Measurements from ENCODE around the gene TMTC4. TPM values are rescaled to one million over a fixed set of nuclear protein-coding genes. Genes with fewer than 3 reads are reported as not detected.
A peak's percentile ranks its signal among the peaks of the same experiment; 100 is the strongest.

TMTC4 gene
- total and polyA plus RNA-seq, 9 donors = 12.7 to 18.2 (median 15.2) TPM

DNA sequence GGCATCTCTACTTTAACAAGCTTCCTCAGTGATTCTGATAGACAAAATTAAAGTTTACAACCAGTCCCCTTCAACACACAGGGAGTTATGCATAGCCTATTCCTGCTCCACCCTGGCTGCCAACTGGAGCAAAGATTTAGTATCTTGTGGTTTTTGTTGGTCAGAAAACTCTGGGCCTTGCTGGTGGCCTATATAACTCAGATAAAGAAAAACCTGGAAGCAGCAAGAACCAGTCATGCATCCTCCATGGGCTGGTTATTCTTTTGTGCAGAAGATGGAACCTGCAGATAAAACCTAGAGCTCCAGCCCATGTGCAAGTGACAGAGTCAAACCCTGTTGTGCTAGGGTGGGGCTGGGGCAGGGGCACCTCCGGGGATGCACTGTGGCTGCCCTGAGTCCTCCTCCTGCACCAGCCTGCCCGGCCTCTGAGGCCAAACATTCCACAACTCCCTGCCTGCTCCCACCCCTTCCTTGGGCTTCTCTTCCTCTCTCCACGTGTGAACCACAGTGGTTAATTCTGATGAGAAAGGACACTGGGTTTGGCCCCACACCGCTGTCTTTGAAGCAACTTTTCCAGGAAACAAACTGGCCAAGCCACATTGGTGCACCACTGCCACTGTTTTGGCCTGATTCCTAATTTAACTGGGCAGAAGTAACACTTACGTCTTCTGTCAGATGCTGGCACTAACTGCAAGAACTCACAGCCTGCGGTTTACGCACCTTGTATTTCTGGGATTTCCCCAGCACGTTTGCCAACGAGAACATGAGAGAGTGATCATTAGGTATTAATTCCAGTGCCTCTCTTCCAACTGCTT is 62.7 kb downstream of the TMTC4 start:
- Histone ChIP-seq H3K27me3 (ENCODE audit: control insufficient read depth, insufficient read depth, low read length) (no peaks in the 10 kb centered on the region), H3K9me3 (replicated peaks; ENCODE audit: control insufficient read depth, low read depth, low read length) (no peaks in the 10 kb centered on the region), H3K36me3 (ENCODE audit: control insufficient read depth, insufficient read depth, low read length) (peaks cover 15% of the 10 kb centered on the region), H3K4me1 (ENCODE audit: control insufficient read depth, insufficient read depth, low read length) (peaks cover 3% of the 10 kb centered on the region), H3K27ac (ENCODE audit: low read length) (no peak overlapping the region), H3K4me3 (ENCODE audit: low read length) (no peak overlapping the region)
- DNase-seq = peak; percentile 33
- 68% methylated on average over 9 of the region's 9 CpGs for WGBS (ENCODE audit: insufficient coverage)

DNA sequence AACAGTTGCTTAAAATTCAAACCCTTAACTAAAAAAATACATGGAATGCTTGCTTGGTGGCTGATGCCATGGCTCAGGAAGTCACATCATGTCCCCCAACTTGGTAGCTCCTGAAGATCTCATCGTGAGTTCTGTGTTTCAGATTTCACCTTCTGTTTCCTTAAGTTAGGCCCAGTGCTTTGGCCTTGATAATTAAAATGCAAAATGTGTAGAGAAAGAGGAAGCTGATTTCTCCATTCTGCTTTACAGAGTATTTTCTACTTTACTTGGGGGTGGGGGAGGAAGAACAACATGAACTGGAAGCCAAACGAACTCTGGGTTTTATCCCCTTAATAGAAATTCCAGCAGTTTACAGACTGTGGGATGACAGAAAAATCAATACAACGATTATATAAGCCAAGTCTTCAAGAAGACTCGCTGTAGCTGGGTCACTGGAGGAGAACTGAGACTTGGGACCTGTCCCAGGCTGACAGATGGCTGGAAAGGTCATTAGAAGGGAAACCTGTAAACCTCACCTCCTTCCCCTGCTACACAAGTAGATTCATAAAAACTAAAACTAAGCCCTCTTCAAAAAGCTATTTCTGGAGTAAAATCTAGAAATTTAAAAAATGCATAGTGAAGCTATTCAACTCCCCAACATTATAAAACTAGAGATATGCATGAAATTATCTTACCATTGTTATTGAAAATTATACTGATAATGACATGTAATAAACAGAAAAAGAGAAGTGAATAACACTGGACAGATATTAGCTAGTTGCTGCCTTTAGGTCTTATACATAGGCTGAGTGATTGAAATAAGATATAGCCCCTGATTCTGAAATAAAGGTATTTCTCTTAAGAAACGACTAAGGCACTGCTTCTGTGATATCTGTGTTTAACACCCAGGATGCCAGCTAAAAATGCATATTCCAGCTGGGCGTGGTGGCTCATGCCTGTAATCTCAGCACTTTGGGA is 63.9 kb downstream of the TMTC4 start:
- H3K36me3 ChIP-seq (ENCODE audit: control insufficient read depth, insufficient read depth, low read length) = peaks cover 15% of the 10 kb centered on the region
- peaks cover 3% of the 10 kb centered on the region for H3K4me1 ChIP-seq (ENCODE audit: control insufficient read depth, insufficient read depth, low read length)
- 92% methylated on average over 2 of the region's 6 CpGs for WGBS (ENCODE audit: insufficient coverage)
- peak overlapping the region; percentile 13 for H3K27ac ChIP-seq (ENCODE audit: low read length)
- H3K9me3 ChIP-seq (replicated peaks; ENCODE audit: control insufficient read depth, low read depth, low read length) = no peaks in the 10 kb centered on the region
- DNase-seq = peak; percentile 52
- H3K4me3 ChIP-seq (ENCODE audit: low read length) = no peak overlapping the region
- no peaks in the 10 kb centered on the region for H3K27me3 ChIP-seq (ENCODE audit: control insufficient read depth, insufficient read depth, low read length)

DNA sequence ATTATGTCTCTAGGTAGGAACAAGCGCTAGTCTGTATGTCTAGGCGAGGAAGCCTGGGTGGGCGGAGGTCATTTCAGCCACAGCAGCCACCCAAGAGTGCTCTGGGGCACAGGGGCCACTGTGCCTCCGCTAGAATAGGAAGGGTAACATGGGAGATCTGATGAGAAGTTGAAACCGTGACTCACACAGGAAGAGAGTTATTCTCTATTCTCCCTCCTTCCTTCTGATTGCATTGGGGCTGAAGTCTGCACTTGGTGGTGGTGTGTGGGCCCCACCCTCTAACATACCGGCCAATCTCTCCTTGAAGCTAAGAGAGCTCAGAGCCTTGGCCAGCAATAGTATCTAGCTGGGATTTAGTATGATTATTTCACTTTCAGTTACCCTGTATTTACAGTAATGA is 65.7 kb downstream of the TMTC4 start:
- DNase-seq = no peak
- H3K4me3 ChIP-seq (ENCODE audit: low read length) = no peak overlapping the region
- peaks cover 3% of the 10 kb centered on the region for H3K4me1 ChIP-seq (ENCODE audit: control insufficient read depth, insufficient read depth, low read length)
- no peaks in the 10 kb centered on the region for H3K9me3 ChIP-seq (replicated peaks; ENCODE audit: control insufficient read depth, low read depth, low read length)
- no peak overlapping the region for H3K27ac ChIP-seq (ENCODE audit: low read length)
- peaks cover 15% of the 10 kb centered on the region for H3K36me3 ChIP-seq (ENCODE audit: control insufficient read depth, insufficient read depth, low read length)
- no peaks in the 10 kb centered on the region for H3K27me3 ChIP-seq (ENCODE audit: control insufficient read depth, insufficient read depth, low read length)
- 100% methylated on average over 2 of the region's 6 CpGs for WGBS (ENCODE audit: insufficient coverage)

DNA sequence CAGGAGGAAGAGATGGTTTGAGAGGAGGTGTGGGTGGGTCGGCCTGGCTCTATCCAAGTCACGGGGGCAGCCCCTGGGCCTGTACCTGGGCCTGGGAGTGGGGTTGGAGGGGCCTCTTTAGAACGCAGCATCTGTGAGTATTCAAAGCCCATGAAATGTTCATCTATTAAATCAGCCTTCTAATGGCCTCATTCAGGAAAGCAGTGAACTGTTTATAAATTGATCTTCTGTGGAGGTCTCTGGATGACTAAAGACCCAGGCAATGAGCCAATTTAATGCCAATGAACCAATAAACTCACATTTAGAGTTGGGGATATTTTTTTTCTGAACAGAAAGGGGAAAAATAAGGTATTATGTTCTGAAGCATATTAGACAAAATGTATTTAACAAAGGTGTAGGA is 66.1 kb downstream of the TMTC4 start:
- no peak overlapping the region for H3K4me3 ChIP-seq (ENCODE audit: low read length)
- no peaks in the 10 kb centered on the region for H3K27me3 ChIP-seq (ENCODE audit: control insufficient read depth, insufficient read depth, low read length)
- peaks cover 3% of the 10 kb centered on the region for H3K4me1 ChIP-seq (ENCODE audit: control insufficient read depth, insufficient read depth, low read length)
- no peak overlapping the region for H3K27ac ChIP-seq (ENCODE audit: low read length)
- no peak for DNase-seq
- no CpG with 5 or more reads among the region's 3 CpGs for WGBS (ENCODE audit: insufficient coverage)
- no peaks in the 10 kb centered on the region for H3K9me3 ChIP-seq (replicated peaks; ENCODE audit: control insufficient read depth, low read depth, low read length)
- peaks cover 15% of the 10 kb centered on the region for H3K36me3 ChIP-seq (ENCODE audit: control insufficient read depth, insufficient read depth, low read length)

DNA sequence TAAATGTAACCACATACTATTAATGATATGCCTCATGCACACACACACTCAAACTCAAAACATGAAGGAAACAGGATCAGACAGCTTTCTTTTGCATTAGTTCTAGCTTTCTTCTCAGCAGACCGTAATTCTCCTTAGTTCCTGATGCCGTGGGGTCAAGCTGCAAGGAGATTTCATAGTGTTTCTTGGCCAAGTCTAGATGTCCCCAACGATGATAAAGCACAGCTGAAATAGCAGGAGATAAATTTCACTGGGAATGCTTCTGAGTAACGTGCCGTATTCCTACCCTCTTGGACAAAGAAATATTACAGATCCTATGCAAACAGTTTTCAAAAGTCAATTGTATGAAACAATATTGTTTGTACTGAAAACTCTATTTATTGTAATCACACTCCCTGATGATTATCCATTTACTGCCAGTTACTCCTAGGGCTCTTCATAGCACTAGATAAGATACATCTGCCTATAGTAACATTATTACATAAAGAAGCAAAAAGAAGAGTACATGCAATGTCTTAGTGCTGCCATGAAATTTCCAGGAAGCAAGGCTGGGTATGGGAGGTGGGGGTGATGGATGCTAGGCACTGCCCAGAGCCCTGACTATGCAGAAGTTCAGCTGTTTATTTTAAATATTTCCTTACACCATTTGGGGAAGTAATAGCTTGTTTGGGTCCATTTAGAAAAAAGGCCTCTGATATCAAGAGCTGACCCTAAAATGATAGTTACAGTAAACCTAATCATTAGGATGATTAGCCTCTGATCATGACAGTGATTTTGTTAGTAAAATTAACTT is 69.5 kb downstream of the TMTC4 start:
- Histone ChIP-seq H3K9me3 (replicated peaks; ENCODE audit: control insufficient read depth, low read depth, low read length) (no peaks in the 10 kb centered on the region), H3K4me3 (ENCODE audit: low read length) (no peak overlapping the region), H3K4me1 (ENCODE audit: control insufficient read depth, insufficient read depth, low read length) (peaks cover 1% of the 10 kb centered on the region), H3K27me3 (ENCODE audit: control insufficient read depth, insufficient read depth, low read length) (no peaks in the 10 kb centered on the region), H3K36me3 (ENCODE audit: control insufficient read depth, insufficient read depth, low read length) (peaks cover 5% of the 10 kb centered on the region), H3K27ac (ENCODE audit: low read length) (no peak overlapping the region)
- WGBS (ENCODE audit: insufficient coverage) = no CpG with 5 or more reads among the region's 5 CpGs
- peak; percentile 27 for DNase-seq

DNA sequence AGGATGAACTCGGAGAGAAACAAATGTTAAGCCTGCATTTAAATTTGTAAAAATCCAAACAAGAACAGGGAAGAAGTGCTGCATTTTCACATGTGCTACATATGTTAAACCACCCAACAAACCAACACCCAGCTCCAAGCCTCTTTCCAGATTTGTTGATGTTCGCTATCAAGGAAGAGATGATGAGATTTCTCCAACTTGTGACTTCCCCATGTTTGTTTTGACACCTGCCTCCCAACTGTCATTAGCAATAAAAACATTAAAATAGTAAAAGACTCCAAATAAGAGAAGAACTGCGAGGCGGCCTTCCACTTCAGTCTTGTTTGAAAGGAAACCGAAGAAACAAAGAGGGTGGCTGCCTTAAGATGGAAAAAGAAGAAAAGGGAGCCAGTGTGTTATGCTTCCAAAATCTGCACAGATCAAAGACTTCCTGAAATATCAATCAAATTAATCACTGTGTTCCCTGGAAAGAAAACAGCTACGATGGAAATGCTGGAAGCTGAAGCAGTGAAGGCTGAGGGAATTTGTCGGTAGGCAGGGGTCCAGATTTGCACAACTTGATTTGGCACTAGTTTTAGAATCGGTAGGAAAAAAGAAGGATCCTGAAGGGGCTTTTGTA is 72.0 kb downstream of the TMTC4 start:
- H3K4me1 ChIP-seq (ENCODE audit: control insufficient read depth, insufficient read depth, low read length) = no peaks in the 10 kb centered on the region
- no CpG with 5 or more reads among the region's 8 CpGs for WGBS (ENCODE audit: insufficient coverage)
- peak; percentile 52 for DNase-seq
- H3K27me3 ChIP-seq (ENCODE audit: control insufficient read depth, insufficient read depth, low read length) = no peaks in the 10 kb centered on the region
- H3K9me3 ChIP-seq (replicated peaks; ENCODE audit: control insufficient read depth, low read depth, low read length) = no peaks in the 10 kb centered on the region
- no peak overlapping the region for H3K4me3 ChIP-seq (ENCODE audit: low read length)
- no peak overlapping the region for H3K27ac ChIP-seq (ENCODE audit: low read length)
- no peaks in the 10 kb centered on the region for H3K36me3 ChIP-seq (ENCODE audit: control insufficient read depth, insufficient read depth, low read length)

DNA sequence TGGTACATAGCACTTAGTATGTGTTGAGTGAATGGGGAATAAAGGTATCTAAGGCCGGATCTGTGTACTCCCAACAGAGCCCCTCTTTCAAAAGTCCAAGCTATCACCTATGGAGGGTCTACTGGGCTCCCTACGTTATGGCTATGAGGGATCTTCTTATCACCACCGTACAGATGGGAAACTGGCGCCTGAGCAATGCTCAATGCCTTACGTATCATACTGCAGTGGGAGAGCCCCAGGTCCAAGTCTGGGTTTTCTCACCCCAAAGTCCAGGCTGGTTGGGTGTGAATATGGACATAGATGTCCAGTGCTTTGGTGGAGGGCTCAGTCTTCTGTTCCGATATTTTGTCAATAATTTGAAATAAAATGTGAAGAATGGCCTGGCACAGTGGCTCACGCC is 72.9 kb downstream of the TMTC4 start:
- Histone ChIP-seq H3K4me3 (ENCODE audit: low read length) (no peak overlapping the region), H3K27ac (ENCODE audit: low read length) (no peak overlapping the region), H3K4me1 (ENCODE audit: control insufficient read depth, insufficient read depth, low read length) (no peaks in the 10 kb centered on the region), H3K36me3 (ENCODE audit: control insufficient read depth, insufficient read depth, low read length) (no peaks in the 10 kb centered on the region), H3K9me3 (replicated peaks; ENCODE audit: control insufficient read depth, low read depth, low read length) (no peaks in the 10 kb centered on the region), H3K27me3 (ENCODE audit: control insufficient read depth, insufficient read depth, low read length) (no peaks in the 10 kb centered on the region)
- DNase-seq = no peak
- 98% methylated on average over 6 of the region's 7 CpGs for WGBS (ENCODE audit: insufficient coverage)

DNA sequence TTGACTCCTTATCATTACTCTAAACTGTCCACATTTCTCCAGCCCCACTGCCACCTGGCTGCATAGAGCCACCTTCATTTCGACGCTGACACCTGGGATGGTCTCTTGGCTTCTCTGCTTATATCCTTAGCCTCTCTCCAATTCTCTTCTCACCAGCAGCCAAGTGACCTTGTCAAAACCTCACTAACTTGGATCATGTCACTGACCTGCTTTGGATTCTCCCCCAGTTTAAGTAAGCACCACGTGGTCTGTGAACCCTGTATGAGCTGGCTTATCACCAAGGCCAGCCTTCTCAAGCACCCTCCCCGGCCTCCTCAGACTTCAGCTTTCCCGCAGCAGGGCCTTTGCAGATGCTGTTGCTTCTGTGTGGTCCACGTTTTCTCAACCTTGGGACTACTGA is 73.7 kb downstream of the TMTC4 start:
- DNase-seq = peak; percentile 5
- 55% methylated on average over 3 of the region's 6 CpGs for WGBS (ENCODE audit: insufficient coverage)
- H3K9me3 ChIP-seq (replicated peaks; ENCODE audit: control insufficient read depth, low read depth, low read length) = no peaks in the 10 kb centered on the region
- H3K27me3 ChIP-seq (ENCODE audit: control insufficient read depth, insufficient read depth, low read length) = no peaks in the 10 kb centered on the region
- no peak overlapping the region for H3K4me3 ChIP-seq (ENCODE audit: low read length)
- no peak overlapping the region for H3K27ac ChIP-seq (ENCODE audit: low read length)
- no peaks in the 10 kb centered on the region for H3K4me1 ChIP-seq (ENCODE audit: control insufficient read depth, insufficient read depth, low read length)
- H3K36me3 ChIP-seq (ENCODE audit: control insufficient read depth, insufficient read depth, low read length) = no peaks in the 10 kb centered on the region

DNA sequence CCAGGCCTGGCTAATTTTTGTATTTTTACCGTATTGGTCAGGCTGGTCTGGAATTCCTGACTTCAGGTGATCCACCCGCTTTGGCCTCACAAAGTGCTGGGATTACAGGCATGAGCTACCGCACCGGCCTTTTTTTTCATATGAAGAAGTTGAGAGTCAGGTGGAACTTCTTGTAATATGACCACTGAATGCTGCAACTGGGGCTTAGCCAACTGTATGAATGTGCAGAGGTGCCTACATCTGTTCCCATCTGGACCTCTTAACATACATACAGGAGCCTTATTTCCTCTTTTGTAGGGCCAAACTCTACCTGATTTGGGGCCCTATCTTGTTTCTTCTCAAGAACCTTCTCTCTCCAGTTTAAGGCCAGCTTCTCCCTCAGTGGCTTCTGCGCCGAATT is 74.1 kb downstream of the TMTC4 start:
- WGBS (ENCODE audit: insufficient coverage) = 91% methylated on average over 4 of the region's 6 CpGs
- no peak for DNase-seq

More for the DNA sequence above, 74.1 kb downstream of the TMTC4 start:
- no peak overlapping the region for H3K27ac ChIP-seq (ENCODE audit: low read length)
- H3K27me3 ChIP-seq (ENCODE audit: control insufficient read depth, insufficient read depth, low read length) = no peaks in the 10 kb centered on the region
- no peaks in the 10 kb centered on the region for H3K9me3 ChIP-seq (replicated peaks; ENCODE audit: control insufficient read depth, low read depth, low read length)
- H3K4me1 ChIP-seq (ENCODE audit: control insufficient read depth, insufficient read depth, low read length) = no peaks in the 10 kb centered on the region
- no peak overlapping the region for H3K4me3 ChIP-seq (ENCODE audit: low read length)
- H3K36me3 ChIP-seq (ENCODE audit: control insufficient read depth, insufficient read depth, low read length) = no peaks in the 10 kb centered on the region
